Measurements from ENCODE around the gene GAPVD1. TPM values are rescaled to one million over a fixed set of nuclear protein-coding genes. Genes with fewer than 3 reads are reported as not detected.

The GAPVD1 gene
- total RNA-seq, 4 donors from 2014 or later = 43.6 to 80.9 (median 65.6) TPM

DNA sequence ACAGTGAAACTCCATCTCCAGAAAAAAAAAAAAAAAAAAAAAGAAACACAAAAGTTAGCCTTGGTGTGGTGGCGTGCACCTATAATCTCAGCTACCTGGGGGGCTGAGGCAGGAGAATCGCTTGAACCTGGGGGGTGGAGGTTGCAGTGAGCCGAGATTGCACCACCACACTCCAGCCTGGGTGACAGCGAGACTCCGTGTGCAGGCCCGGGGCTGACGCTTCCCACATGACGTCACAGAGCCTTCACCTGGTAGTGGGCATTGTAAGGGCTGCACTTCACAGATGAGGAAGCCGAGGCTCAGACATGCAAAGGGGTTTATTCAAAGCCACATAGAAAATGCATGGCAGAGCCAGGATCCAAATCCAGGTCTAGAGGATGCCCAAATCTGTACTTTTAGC, 114.2 kb downstream of the GAPVD1 start:
- no peak for TF ChIP-seq POLR2A (IDR thresholded peaks at IDR 0.05)
- TF ChIP-seq, protein P1, sequence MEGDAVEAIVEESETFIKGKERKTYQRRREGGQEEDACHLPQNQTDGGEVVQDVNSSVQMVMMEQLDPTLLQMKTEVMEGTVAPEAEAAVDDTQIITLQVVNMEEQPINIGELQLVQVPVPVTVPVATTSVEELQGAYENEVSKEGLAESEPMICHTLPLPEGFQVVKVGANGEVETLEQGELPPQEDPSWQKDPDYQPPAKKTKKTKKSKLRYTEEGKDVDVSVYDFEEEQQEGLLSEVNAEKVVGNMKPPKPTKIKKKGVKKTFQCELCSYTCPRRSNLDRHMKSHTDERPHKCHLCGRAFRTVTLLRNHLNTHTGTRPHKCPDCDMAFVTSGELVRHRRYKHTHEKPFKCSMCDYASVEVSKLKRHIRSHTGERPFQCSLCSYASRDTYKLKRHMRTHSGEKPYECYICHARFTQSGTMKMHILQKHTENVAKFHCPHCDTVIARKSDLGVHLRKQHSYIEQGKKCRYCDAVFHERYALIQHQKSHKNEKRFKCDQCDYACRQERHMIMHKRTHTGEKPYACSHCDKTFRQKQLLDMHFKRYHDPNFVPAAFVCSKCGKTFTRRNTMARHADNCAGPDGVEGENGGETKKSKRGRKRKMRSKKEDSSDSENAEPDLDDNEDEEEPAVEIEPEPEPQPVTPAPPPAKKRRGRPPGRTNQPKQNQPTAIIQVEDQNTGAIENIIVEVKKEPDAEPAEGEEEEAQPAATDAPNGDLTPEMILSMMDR (IDR thresholded peaks at IDR 0.05) = no peak
- H3K36me3 ChIP-seq = no peaks in the 10 kb centered on the region
- no peaks in the 10 kb centered on the region for H3K27me3 ChIP-seq
- no peak overlapping the region for H3K27ac ChIP-seq
- H3K9me3 ChIP-seq = no peaks in the 10 kb centered on the region
- no peak for DNase-seq
- H3K4me3 ChIP-seq = no peak overlapping the region
- H3K4me1 ChIP-seq = peaks cover 0 to 3% (median 0%) of the 10 kb centered on the region in 4 donors

- no peaks in the 10 kb centered on the region for H3K36me3 ChIP-seq
- H3K9me3 ChIP-seq = no peaks in the 10 kb centered on the region
- H3K4me1 ChIP-seq = peaks cover 0 to 3% (median 0%) of the 10 kb centered on the region in 4 donors
- DNase-seq = no peak
- no peak overlapping the region for H3K4me3 ChIP-seq
- no peaks in the 10 kb centered on the region for H3K27me3 ChIP-seq
- no peak for TF ChIP-seq POLR2A (IDR thresholded peaks at IDR 0.05)
- TF ChIP-seq, protein P1 (IDR thresholded peaks at IDR 0.05) = no peak
- H3K27ac ChIP-seq = no peak overlapping the region
These were observed 114.9 kb downstream of the GAPVD1 start for GRCh38 chr9:125376261-125377226.

GRCh38 chr9:125377584-125378250, 116.1 kb downstream of the GAPVD1 start:
- no peaks in the 10 kb centered on the region for H3K36me3 ChIP-seq
- H3K4me1 ChIP-seq = peaks cover 0 to 3% (median 0%) of the 10 kb centered on the region in 4 donors
- TF ChIP-seq, protein P1 (IDR thresholded peaks at IDR 0.05) = no peak
- TF ChIP-seq POLR2A (IDR thresholded peaks at IDR 0.05) = no peak

DNA sequence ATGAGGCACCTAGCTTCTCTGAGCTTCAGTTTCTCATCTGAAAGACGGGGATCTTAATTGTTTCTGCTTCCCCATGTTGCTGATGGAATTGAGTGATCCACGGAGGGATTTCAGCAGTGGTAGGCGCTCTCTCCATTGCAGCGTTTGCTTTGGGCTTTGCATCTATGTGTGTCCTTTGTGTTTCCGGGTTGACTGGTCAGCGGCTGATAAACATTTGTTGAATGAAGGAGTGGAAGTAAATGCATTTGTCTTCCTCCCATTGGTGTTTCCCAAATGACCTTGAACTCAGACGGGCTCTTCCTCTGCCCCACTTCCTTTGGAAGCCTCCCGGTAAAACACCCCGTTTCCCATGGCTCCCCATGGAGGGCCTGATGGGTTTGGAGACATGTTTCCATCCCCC, 117.2 kb downstream of the GAPVD1 start:
- TF ChIP-seq POLR2A (IDR thresholded peaks at IDR 0.05) = no peak
- TF ChIP-seq, protein P1 (IDR thresholded peaks at IDR 0.05) = no peak
- no peak overlapping the region for H3K27ac ChIP-seq
- no peak for DNase-seq

More at GRCh38 chr9:125377584-125378250, 116.1 kb downstream of the GAPVD1 start:
- Histone ChIP-seq H3K27ac (no peak overlapping the region), H3K9me3 (no peaks in the 10 kb centered on the region), H3K27me3 (no peaks in the 10 kb centered on the region), H3K4me3 (no peak overlapping the region)
- DNase-seq = no peak

GRCh38 chr9:125379208-125379607, 117.6 kb downstream of the GAPVD1 start:
- no peaks in the 10 kb centered on the region for H3K27me3 ChIP-seq
- DNase-seq = no peak
- no peak overlapping the region for H3K27ac ChIP-seq
- peaks cover 0 to 3% (median 0%) of the 10 kb centered on the region in 4 donors for H3K4me1 ChIP-seq
- no peaks in the 10 kb centered on the region for H3K36me3 ChIP-seq
- H3K9me3 ChIP-seq = no peaks in the 10 kb centered on the region
- H3K4me3 ChIP-seq = no peak overlapping the region
- TF ChIP-seq POLR2A (IDR thresholded peaks at IDR 0.05) = no peak
- TF ChIP-seq, protein P1 (IDR thresholded peaks at IDR 0.05) = no peak

More for the DNA sequence above, 117.2 kb downstream of the GAPVD1 start:
- Histone ChIP-seq H3K36me3 (no peaks in the 10 kb centered on the region), H3K27me3 (no peaks in the 10 kb centered on the region), H3K9me3 (no peaks in the 10 kb centered on the region), H3K4me1 (peaks cover 0 to 3% (median 0%) of the 10 kb centered on the region in 4 donors), H3K4me3 (no peak overlapping the region)
